ENCODE measurements around the gene KMT2A.

DNA sequence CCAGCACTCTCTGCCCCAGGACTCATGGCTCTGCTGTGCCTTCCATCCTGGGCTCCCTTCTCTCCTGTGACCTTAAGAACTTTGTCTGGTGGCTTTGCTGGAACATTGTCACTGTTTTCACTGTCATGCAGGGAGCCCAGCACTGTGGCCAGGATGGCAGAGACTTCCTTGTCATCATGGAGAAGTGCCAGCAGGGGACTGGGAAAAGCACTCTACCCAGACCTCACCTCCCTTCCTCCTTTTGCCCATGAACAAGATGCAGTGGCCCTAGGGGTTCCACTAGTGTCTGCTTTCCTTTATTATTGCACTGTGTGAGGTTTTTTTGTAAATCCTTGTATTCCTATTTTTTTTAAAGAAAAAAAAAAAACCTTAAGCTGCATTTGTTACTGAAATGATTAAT, 88.1 kb downstream of the KMT2A start:
- no peak for TF ChIP-seq POLR2AphosphoS5 (IDR thresholded peaks at IDR 0.05)
- TF ChIP-seq, protein P1, sequence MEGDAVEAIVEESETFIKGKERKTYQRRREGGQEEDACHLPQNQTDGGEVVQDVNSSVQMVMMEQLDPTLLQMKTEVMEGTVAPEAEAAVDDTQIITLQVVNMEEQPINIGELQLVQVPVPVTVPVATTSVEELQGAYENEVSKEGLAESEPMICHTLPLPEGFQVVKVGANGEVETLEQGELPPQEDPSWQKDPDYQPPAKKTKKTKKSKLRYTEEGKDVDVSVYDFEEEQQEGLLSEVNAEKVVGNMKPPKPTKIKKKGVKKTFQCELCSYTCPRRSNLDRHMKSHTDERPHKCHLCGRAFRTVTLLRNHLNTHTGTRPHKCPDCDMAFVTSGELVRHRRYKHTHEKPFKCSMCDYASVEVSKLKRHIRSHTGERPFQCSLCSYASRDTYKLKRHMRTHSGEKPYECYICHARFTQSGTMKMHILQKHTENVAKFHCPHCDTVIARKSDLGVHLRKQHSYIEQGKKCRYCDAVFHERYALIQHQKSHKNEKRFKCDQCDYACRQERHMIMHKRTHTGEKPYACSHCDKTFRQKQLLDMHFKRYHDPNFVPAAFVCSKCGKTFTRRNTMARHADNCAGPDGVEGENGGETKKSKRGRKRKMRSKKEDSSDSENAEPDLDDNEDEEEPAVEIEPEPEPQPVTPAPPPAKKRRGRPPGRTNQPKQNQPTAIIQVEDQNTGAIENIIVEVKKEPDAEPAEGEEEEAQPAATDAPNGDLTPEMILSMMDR (IDR thresholded peaks at IDR 0.05), result no peak
